ENCODE measurements around the gene APBB1IP. TPM values are rescaled to one million over a fixed set of nuclear protein-coding genes. Genes with fewer than 3 reads are reported as not detected.
"Not testable (repeated sequence)": the region's sequence is repeated elsewhere in the genome, so short reads cannot be mapped to it uniquely, and the experiment has no call there.

The APBB1IP gene
- total RNA-seq, 1 experiment from 2014 or later: not detected

GRCh38 chr10:26491934-26492333, 53.8 kb downstream of the APBB1IP start:
- Histone ChIP-seq H3K9me3 (ENCODE audit: control insufficient read depth, low read depth, low read length) (no peaks in the 10 kb centered on the region), H3K4me2 (ENCODE audit: insufficient read depth, insufficient read length, low read length) (no peak overlapping the region), H3K4me1 (ENCODE audit: insufficient read depth, low read length) (no peaks in the 10 kb centered on the region), H4K91ac (ENCODE audit: insufficient read length, low read depth, low read length) (no peak overlapping the region), H2AK5ac (ENCODE audit: insufficient read length, low read length) (no peak overlapping the region), H3K18ac (ENCODE audit: insufficient read length, low read depth, low read length) (no peak overlapping the region), H2BK15ac (ENCODE audit: low read depth, low read length) (no peak overlapping the region), H3K79me1 (ENCODE audit: insufficient read depth, low read depth, low read length, poor library complexity, severe bottlenecking) (no peaks in the 10 kb centered on the region), H4K20me1 (ENCODE audit: control insufficient read depth, insufficient read depth, insufficient read length) (no peaks in the 10 kb centered on the region), H3K14ac (ENCODE audit: insufficient read depth, low read length) (no peak overlapping the region), H3T11ph (ENCODE audit: low read length) (no peak overlapping the region), H4K5ac (ENCODE audit: insufficient read length, low read depth, low read length) (no peak overlapping the region), H3K79me2 (ENCODE audit: insufficient read depth, low read length) (no peaks in the 10 kb centered on the region), H2BK5ac (ENCODE audit: insufficient read length, low read length) (no peak overlapping the region), H3K27me3 (ENCODE audit: insufficient read depth, low read length) (no peaks in the 10 kb centered on the region), H3K56ac (ENCODE audit: insufficient read length, low read depth, low read length) (no peak overlapping the region), H2BK12ac (ENCODE audit: insufficient read length, low read depth, low read length) (no peak overlapping the region), H3K9ac (ENCODE audit: extremely low read depth, insufficient read length, low read length) (no peak overlapping the region), H3K23ac (ENCODE audit: insufficient read length, low read depth, low read length) (no peak overlapping the region), H2BK20ac (ENCODE audit: low read depth, low read length, poor library complexity, severe bottlenecking) (no peak overlapping the region), H4K8ac (replicated peaks; ENCODE audit: insufficient read length, low read depth, low read length) (no peak overlapping the region), H2BK120ac (ENCODE audit: low read depth, low read length, poor library complexity, severe bottlenecking) (no peak overlapping the region), H3K27ac (ENCODE audit: insufficient read length, low read depth, low read length) (no peak overlapping the region), H3K4ac (ENCODE audit: low read depth, low read length) (no peak overlapping the region), H3K23me2 (ENCODE audit: insufficient read length, low read depth, low read length, poor library complexity, severe bottlenecking) (no peaks in the 10 kb centered on the region), H2AFZ (ENCODE audit: low read length) (no peak overlapping the region)
- no CpG with 5 or more reads among the region's 3 CpGs for WGBS (ENCODE audit: extremely low coverage, insufficient read length, low lambda C conversion rate)
- H3K27ac Mint-ChIP-seq: no peak overlapping the region
- no peak overlapping the region for H3K4me3 Mint-ChIP-seq
- peaks cover 6 to 9% of the 10 kb centered on the region in 2 experiments for H3K4me1 Mint-ChIP-seq
- TF ChIP-seq CTCF (conservative IDR thresholded peaks at IDR 0.05): no peak
- H3K27me3 Mint-ChIP-seq (ENCODE audit: low read depth): no peaks in the 10 kb centered on the region; the same call in 1 of the 2 replicates
- DNase-seq: no peak
- peaks cover 8 to 16% (median 9%) of the 10 kb centered on the region in 3 experiments for H3K36me3 Mint-ChIP-seq (ENCODE audit: insufficient read depth in 1 of 3, low read depth in 3 of 3)
- peaks cover 18 to 20% of the 10 kb centered on the region in 2 experiments for H3K9me3 Mint-ChIP-seq

- H3K4me1 ChIP-seq (ENCODE audit: insufficient read depth, low read length); H2BK15ac ChIP-seq (ENCODE audit: low read depth, low read length); H2BK20ac ChIP-seq (ENCODE audit: low read depth, low read length, poor library complexity, severe bottlenecking); H3K9me3 ChIP-seq (ENCODE audit: control insufficient read depth, low read depth, low read length); H2AK5ac ChIP-seq (ENCODE audit: insufficient read length, low read length); H3K27me3 ChIP-seq (ENCODE audit: insufficient read depth, low read length); H3K27ac Mint-ChIP-seq; H2BK120ac ChIP-seq (ENCODE audit: low read depth, low read length, poor library complexity, severe bottlenecking); H3K4me2 ChIP-seq (ENCODE audit: insufficient read depth, insufficient read length, low read length); H3K4me1 Mint-ChIP-seq; H3K79me1 ChIP-seq (ENCODE audit: insufficient read depth, low read depth, low read length, poor library complexity, severe bottlenecking); H2AFZ ChIP-seq (ENCODE audit: low read length); H4K5ac ChIP-seq (ENCODE audit: insufficient read length, low read depth, low read length); H3K27me3 Mint-ChIP-seq (ENCODE audit: low read depth); H3T11ph ChIP-seq (ENCODE audit: low read length); H4K8ac ChIP-seq (replicated peaks; ENCODE audit: insufficient read length, low read depth, low read length); H3K4ac ChIP-seq (ENCODE audit: low read depth, low read length); H2BK5ac ChIP-seq (ENCODE audit: insufficient read length, low read length); H3K56ac ChIP-seq (ENCODE audit: insufficient read length, low read depth, low read length); H3K18ac ChIP-seq (ENCODE audit: insufficient read length, low read depth, low read length); H4K91ac ChIP-seq (ENCODE audit: insufficient read length, low read depth, low read length); H4K20me1 ChIP-seq (ENCODE audit: control insufficient read depth, insufficient read depth, insufficient read length); H3K79me2 ChIP-seq (ENCODE audit: insufficient read depth, low read length); H3K14ac ChIP-seq (ENCODE audit: insufficient read depth, low read length); H3K23ac ChIP-seq (ENCODE audit: insufficient read length, low read depth, low read length); H3K27ac ChIP-seq (ENCODE audit: insufficient read length, low read depth, low read length); H2BK12ac ChIP-seq (ENCODE audit: insufficient read length, low read depth, low read length); H3K9ac ChIP-seq (ENCODE audit: extremely low read depth, insufficient read length, low read length); DNase-seq; H3K23me2 ChIP-seq (ENCODE audit: insufficient read length, low read depth, low read length, poor library complexity, severe bottlenecking); H3K4me3 Mint-ChIP-seq: not testable (repeated sequence)
- H3K36me3 Mint-ChIP-seq (ENCODE audit: insufficient read depth in 1 of 3, low read depth in 3 of 3): peaks cover 8 to 16% (median 9%) of the 10 kb centered on the region in 3 experiments
- no CpG with 5 or more reads among the region's 9 CpGs for WGBS (ENCODE audit: extremely low coverage, insufficient read length, low lambda C conversion rate)
- H3K9me3 Mint-ChIP-seq: peaks cover 18 to 20% of the 10 kb centered on the region in 2 experiments
These were observed 54.6 kb downstream of the APBB1IP start for GRCh38 chr10:26492725-26493124.

All from H9 (cell line).